ENCODE data around the gene RAB8A. TPM values are rescaled to one million over a fixed set of nuclear protein-coding genes. Genes with fewer than 3 reads are reported as not detected.

RAB8A gene
- total and polyA plus RNA-seq, 2 of the 8 experiments (the other 6 are each of a cell fraction or from before 2014, with no cell fraction given), result 65.8 to 97.0 TPM

DNA sequence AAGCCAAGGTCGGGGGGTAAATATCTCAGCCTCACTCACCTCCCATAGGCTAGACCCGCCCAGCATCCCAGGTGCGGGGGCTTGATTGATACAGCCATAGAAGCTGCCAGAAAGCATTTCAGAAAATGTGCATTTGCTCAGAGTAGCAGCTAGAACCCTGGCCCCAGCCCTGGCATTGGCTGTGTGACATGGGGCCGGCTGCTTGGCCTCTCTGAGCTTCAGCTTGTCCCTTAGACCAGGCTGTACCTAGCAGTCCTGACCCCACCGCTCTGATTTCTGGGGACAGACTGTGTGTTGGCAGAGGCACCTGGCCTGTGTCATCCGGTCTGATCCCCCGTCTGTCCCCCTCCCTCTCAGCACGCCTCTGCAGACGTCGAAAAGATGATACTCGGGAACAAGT, 15.4 kb downstream of the RAB8A start (continued):
- TF ChIP-seq GTF2F1 (IDR thresholded peaks at IDR 0.05; ENCODE audit: borderline replicate concordance, low read depth, low read length) (no peak), EP300 (IDR thresholded peaks at IDR 0.05; ENCODE audit: borderline replicate concordance in 1 of 2, low read depth in 2 of 2, low read length in 2 of 2) (no peak), JUND (IDR thresholded peaks at IDR 0.05; ENCODE audit: low read length) (no peak), KDM4A (IDR thresholded peaks at IDR 0.05; ENCODE audit: low read depth, low read length, severe bottlenecking) (no peak), SP2 (IDR thresholded peaks at IDR 0.05; ENCODE audit: low read length) (no peak), NANOG (IDR thresholded peaks at IDR 0.05; ENCODE audit: insufficient read depth, low read depth, low read length, poor library complexity, severe bottlenecking) (no peak), SP4 (IDR thresholded peaks at IDR 0.05; ENCODE audit: low read length) (no peak), POU5F1 (IDR thresholded peaks at IDR 0.05; ENCODE audit: low read depth, low read length) (no peak)

All from H1 (cell line).